Measurements from ENCODE around the gene MBD4.

GRCh38 chr3:129441215-129441614 lies 1.5 kb upstream of the MBD4 start:
- TF ChIP-seq CTCF (conservative IDR thresholded peaks at IDR 0.05) (no peak), ZFX (IDR thresholded peaks at IDR 0.05) (no peak)

All from C4-2B (cell line).